ENCODE data around the gene FEM1C. TPM values are rescaled to one million over a fixed set of nuclear protein-coding genes. Genes with fewer than 3 reads are reported as not detected.

The FEM1C gene
- total RNA-seq, 1 donor from 2014 or later, result 28.7 TPM

DNA sequence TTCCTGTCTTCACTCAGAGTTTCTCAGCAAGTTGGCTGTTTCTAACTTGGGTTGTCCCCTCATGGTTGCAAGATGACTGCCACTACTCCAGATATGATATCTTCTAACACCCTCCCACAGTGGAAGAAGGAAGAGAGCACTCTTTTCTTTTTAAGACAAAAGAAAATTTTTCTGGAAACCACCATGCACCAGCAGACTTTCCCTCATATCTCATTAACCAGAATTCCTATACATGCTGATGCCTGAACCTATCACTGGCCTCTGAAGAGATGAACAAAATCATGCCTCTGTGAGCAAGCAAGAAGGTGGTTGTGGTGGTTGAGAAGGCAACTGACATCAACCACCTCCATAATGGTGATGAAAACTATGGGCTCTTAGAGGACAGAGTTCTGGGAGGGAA is 56.8 kb downstream of the FEM1C start:
- TF ChIP-seq EZH2 (IDR thresholded peaks at IDR 0.05), result no peak
- no peak for TF ChIP-seq EZH2phosphoT487 (IDR thresholded peaks at IDR 0.05)
- TF ChIP-seq, protein P1, sequence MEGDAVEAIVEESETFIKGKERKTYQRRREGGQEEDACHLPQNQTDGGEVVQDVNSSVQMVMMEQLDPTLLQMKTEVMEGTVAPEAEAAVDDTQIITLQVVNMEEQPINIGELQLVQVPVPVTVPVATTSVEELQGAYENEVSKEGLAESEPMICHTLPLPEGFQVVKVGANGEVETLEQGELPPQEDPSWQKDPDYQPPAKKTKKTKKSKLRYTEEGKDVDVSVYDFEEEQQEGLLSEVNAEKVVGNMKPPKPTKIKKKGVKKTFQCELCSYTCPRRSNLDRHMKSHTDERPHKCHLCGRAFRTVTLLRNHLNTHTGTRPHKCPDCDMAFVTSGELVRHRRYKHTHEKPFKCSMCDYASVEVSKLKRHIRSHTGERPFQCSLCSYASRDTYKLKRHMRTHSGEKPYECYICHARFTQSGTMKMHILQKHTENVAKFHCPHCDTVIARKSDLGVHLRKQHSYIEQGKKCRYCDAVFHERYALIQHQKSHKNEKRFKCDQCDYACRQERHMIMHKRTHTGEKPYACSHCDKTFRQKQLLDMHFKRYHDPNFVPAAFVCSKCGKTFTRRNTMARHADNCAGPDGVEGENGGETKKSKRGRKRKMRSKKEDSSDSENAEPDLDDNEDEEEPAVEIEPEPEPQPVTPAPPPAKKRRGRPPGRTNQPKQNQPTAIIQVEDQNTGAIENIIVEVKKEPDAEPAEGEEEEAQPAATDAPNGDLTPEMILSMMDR (IDR thresholded peaks at IDR 0.05), result no peak
- Histone ChIP-seq H2AFZ (replicated peaks) (no peak overlapping the region), H3K9me3 (ENCODE audit: low read depth) (no peaks in the 10 kb centered on the region), H3K27ac (no peak overlapping the region), H3K4me1 (peaks cover 11% of the 10 kb centered on the region), H3K36me3 (no peaks in the 10 kb centered on the region), H3K4me2 (no peak overlapping the region), H4K20me1 (ENCODE audit: low read depth) (no peaks in the 10 kb centered on the region), H3K9ac (no peak overlapping the region), H3K79me2 (ENCODE audit: low read depth) (no peaks in the 10 kb centered on the region), H3F3A (ENCODE audit: low read depth) (peaks cover 10% of the 10 kb centered on the region), H3K27me3 (no peaks in the 10 kb centered on the region), H3K4me3 (no peak overlapping the region)
- H3K36me3 Mint-ChIP-seq, result no peaks in the 10 kb centered on the region
- H3K4me1 Mint-ChIP-seq, result peaks cover 14% of the 10 kb centered on the region
- H3K4me3 Mint-ChIP-seq, result no peak overlapping the region
- peaks cover 3% of the 10 kb centered on the region for H3K27me3 Mint-ChIP-seq (ENCODE audit: insufficient read depth, low read depth)
- H3K27ac Mint-ChIP-seq, result no peak overlapping the region
- no peak for DNase-seq (ENCODE audit: low spot score)
- H3K9me3 Mint-ChIP-seq, result no peaks in the 10 kb centered on the region

DNA sequence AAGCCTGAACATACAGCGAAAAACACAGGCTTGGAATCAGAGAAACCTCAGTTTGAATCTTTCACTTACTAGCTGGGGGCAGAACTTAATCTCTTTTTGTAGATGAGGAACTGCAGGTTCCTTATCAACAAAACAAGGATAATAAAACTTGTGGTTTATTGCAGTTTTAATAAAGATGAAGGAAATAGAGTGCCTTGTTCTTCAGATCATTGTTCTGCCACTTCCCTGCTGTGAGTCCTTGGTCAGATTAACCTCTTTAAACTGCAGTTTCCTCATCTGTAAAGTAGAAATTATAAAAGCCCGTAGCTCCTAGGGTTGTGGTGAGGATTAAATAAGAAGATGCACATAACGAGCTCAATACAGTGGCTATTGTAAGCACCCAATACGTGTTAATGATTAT is 57.4 kb downstream of the FEM1C start:
- Mint-ChIP-seq H3K9me3 (no peaks in the 10 kb centered on the region), H3K27ac (peak overlapping the region; percentile 14), H3K4me3 (no peak overlapping the region), H3K4me1 (peaks cover 14% of the 10 kb centered on the region), H3K27me3 (ENCODE audit: insufficient read depth, low read depth) (peaks cover 3% of the 10 kb centered on the region), H3K36me3 (no peaks in the 10 kb centered on the region)
- TF ChIP-seq EZH2 (IDR thresholded peaks at IDR 0.05), result no peak
- TF ChIP-seq, protein P1 (IDR thresholded peaks at IDR 0.05), result no peak
- TF ChIP-seq EZH2phosphoT487 (IDR thresholded peaks at IDR 0.05), result no peak
- Histone ChIP-seq H3K27me3 (no peaks in the 10 kb centered on the region), H3F3A (ENCODE audit: low read depth) (peaks cover 10% of the 10 kb centered on the region), H3K9ac (no peak overlapping the region), H3K4me2 (peak overlapping the region; percentile 13), H3K4me3 (no peak overlapping the region), H4K20me1 (ENCODE audit: low read depth) (no peaks in the 10 kb centered on the region), H3K79me2 (ENCODE audit: low read depth) (no peaks in the 10 kb centered on the region), H3K4me1 (peaks cover 11% of the 10 kb centered on the region), H2AFZ (replicated peaks) (no peak overlapping the region), H3K36me3 (no peaks in the 10 kb centered on the region), H3K27ac (no peak overlapping the region), H3K9me3 (ENCODE audit: low read depth) (no peaks in the 10 kb centered on the region)
- DNase-seq (ENCODE audit: low spot score), result no peak

DNA sequence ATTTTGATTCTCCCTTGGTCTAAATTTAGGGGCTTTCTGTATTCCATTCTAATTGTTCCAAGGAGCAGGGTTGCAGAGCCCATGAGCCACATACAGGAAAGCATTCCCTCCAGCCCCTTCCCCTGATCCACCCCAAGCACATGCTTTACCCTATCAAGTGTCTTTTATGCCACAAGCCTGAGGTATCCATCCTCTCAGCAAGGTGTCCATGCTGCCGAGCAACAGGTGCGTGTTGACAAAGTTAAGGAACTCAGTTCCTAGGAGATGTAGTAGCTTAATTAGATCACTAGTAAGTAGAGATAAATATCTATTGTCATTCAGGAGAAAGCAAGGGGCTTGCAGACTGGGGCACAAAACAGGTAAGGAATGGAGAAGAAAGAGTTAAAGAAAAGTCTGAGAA is 57.8 kb downstream of the FEM1C start:
- no peaks in the 10 kb centered on the region for H3K36me3 Mint-ChIP-seq
- H3K27ac ChIP-seq, result no peak overlapping the region
- no peak overlapping the region for H2AFZ ChIP-seq (replicated peaks)
- H3F3A ChIP-seq (ENCODE audit: low read depth), result peaks cover 10% of the 10 kb centered on the region
- peaks cover 14% of the 10 kb centered on the region for H3K4me1 Mint-ChIP-seq
- H3K27me3 ChIP-seq, result no peaks in the 10 kb centered on the region
- no peaks in the 10 kb centered on the region for H3K9me3 ChIP-seq (ENCODE audit: low read depth)
- H4K20me1 ChIP-seq (ENCODE audit: low read depth), result no peaks in the 10 kb centered on the region
- TF ChIP-seq EZH2phosphoT487 (IDR thresholded peaks at IDR 0.05), result no peak
- no peak for TF ChIP-seq EZH2 (IDR thresholded peaks at IDR 0.05)
- TF ChIP-seq, protein P1 (IDR thresholded peaks at IDR 0.05), result no peak
- no peaks in the 10 kb centered on the region for H3K9me3 Mint-ChIP-seq
- H3K79me2 ChIP-seq (ENCODE audit: low read depth), result no peaks in the 10 kb centered on the region
- no peaks in the 10 kb centered on the region for H3K36me3 ChIP-seq
- no peak overlapping the region for H3K4me3 ChIP-seq
- no peak overlapping the region for H3K9ac ChIP-seq
- peaks cover 11% of the 10 kb centered on the region for H3K4me1 ChIP-seq
- H3K4me3 Mint-ChIP-seq, result no peak overlapping the region
- DNase-seq (ENCODE audit: low spot score), result no peak
- H3K27ac Mint-ChIP-seq, result peak overlapping the region; percentile 14
- H3K27me3 Mint-ChIP-seq (ENCODE audit: insufficient read depth, low read depth), result peaks cover 3% of the 10 kb centered on the region
- H3K4me2 ChIP-seq, result peak overlapping the region; percentile 13

Data from neural progenitor cell (in vitro differentiated cells).